Ureter (tissue), 1 donor: ENCODE results near the gene BRINP3. TPM values are rescaled to one million over a fixed set of nuclear protein-coding genes. Genes with fewer than 3 reads are reported as not detected.

Source experiments
- DNase-seq: peaks from one replicate; pipeline ENCODE4 v3.0.0-alpha.2; 2020; ENCODE audit warnings: low spot score
- total RNA-seq: library from RNA; stranded (reverse); gene quantifications from one replicate; pipeline ENCODE4 v1.2.4, GENCODE V29; 2023
- donor health status: DM: yes; HTN: yes; CAD: no.

The BRINP3 gene
- total RNA-seq, 1 donor from 2014 or later, result not detected

DNA sequence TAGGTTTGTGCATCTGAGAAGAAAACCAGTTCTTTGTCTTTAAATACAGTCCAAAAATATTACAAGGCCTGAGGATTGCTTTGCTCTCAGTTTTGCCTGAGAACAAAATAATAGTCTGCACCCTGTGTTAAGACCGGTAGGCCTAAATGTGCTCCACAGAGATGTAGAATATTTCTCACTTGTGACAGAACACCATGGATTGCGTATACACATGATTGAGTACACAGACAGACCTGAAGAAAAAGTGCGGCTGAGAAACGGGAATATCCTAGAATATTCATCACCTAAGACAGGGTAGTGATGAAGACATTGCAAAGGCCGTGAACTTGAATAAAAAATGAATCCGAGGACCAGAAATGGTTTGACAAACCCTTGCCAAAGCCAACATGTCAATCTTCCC, 155.4 kb downstream of the BRINP3 start:
- DNase-seq, result no peak

DNA sequence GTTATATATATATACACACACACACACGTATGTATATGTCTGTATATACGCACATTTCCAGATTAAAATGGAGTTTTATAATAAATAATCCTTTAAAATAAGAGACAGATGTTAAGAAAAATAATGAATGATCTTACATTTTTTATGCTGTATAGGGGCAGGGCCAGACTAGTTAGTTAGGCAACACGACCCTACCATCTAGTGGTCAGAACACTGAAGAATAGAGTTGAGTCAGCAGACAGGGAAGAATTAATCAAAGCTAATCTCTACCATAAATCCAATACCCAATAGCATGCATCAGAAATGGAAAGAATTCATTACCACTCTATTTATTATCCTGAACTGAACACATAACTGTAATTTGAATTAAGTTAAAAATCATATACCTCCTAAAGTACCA, 156.7 kb downstream of the BRINP3 start:
- DNase-seq, result no peak

DNA sequence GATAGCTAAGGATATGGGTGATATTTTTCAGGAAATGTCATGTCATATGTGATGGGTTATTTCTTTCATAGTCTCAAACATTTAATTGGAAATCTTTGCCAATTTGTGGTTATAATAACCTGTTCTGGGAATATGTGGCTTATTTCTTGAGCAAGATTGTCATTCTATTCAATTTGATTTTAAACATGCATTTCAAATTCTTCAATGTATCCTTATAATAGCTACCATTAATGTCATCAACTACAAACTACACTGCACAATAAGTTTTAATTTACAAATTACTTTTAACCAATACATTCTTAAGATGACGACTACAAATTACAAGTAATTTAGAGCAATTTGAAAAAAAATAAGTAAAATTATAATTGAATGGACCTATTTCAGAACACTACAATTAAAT, 164.9 kb downstream of the BRINP3 start:
- no peak for DNase-seq

DNA sequence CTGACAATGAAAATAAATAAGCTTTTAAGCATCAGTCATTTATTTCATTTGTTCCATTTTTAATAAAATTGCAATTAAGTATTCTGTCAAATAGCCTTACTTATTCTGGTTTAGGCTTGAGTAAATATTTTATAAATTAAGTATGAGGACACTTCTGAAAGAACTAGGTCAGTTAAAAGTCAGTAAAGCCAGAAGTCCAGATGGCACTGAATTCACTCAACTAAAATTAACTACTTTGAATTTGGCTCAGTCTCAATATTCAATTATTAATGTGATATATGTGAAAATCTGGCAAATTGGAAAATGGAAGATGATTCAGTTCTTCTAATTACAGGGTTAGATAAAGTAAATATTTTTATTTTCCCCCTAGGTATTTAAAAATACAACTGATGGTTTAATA, 174.2 kb downstream of the BRINP3 start:
- DNase-seq, result no peak

DNA sequence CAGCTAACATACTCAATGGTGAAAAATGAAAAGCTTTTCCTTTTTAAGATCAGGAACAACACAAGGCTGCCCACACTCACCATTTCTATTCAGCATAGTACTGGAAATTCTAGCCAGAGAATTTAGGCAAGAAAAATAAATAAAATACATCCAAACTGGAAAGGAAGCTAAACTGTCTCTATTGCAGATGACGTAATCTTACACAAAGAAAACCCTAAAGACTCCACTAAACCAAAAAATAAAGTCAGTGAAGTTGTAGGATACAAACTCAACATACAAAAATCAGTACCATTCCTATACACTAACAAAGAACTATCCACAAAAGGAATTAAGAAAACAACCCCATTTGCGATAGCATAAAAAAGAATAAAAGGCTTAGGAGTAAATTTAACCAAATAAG, 181.2 kb downstream of the BRINP3 start:
- DNase-seq, result no peak

DNA sequence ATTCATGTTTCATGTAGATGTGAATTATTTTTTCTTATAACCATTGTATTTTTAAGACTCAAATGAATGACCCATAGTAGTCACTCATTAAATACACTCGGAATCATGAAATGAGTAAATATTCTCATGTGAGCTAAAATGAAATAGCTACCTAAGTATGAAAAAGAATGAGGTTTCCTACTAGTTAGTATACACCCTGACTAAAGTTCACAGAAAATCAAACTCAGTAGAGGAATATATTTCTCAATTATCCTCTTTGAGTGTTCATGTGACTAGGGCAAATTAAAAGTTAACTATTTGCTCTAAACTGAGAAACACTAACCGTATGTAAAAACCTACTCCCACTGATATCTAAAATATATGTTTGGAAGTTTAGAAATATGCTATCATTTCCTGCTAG, 187.8 kb downstream of the BRINP3 start:
- no peak for DNase-seq

DNA sequence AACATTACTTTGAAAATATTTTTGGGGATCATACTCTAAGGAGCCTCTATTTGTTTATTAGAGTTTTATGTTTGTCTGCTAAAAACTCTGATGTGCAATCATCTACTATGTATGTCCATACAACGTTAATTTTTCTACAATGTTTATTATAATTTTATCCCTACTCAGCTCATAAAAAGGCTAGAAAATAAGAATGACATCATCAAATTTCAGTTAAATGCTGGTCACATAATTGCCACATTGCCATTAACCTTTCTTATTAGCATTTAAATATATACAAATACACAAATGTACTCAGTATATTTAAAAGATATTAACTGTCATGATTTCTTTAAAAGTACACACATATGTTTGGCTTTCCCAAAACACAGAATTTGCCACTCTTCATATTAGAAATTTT, 191.6 kb downstream of the BRINP3 start:
- DNase-seq, result no peak

DNA sequence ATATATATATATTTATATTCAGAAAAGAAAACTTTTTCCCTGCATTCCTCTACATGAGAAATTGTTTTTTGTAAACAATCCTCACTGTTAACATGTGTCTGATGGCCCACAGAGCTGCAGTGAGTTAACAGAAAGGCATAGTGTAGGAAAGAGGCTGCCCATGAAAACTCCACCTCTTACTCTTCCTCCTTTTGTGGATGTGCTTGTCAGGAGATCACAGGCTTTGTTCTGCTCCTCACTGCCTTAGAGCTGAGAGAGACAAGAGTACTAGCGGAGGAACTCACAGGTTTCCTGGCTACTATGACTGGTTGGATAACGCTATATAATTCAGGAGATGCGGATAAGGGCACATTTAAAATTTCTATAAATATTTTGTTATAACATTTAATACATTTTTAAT, 200.6 kb downstream of the BRINP3 start:
- no peak for DNase-seq

DNA sequence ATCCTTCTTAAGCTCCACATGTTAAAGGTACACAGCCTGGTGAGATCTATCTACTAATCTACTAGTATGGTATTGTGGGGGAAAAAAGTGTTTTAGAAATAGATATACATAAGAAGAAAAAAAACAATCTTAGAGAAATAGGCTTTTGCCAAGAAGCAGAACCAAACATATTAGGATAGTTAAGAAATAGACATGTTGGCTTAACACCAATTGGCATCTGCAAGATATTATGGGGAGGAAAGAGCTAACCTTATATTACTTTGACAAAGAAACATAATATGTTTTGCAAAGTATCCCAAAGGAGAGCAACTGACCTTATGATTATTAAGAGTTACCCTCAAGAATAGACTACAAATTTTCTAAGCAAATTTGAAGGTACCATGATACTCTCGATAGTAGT, 202.9 kb downstream of the BRINP3 start:
- no peak for DNase-seq

DNA sequence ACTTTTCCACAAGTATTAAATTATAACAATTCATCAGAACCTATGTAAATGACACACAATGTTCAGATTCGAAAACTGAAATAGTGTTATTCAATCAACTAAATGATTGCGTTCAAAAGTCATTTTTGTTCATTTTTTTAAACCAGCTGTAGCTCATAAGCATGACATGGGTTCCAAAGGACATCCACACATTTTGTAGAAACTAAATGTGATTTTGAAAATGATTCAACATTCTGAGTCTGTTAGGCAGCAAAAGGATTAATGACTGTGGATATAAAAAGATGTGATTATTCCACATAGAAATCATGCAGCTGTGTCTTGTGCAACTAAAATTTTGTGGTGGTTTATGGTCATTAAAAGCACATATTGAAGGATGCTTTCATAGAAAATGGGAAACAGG, 204.5 kb downstream of the BRINP3 start:
- no peak for DNase-seq

DNA sequence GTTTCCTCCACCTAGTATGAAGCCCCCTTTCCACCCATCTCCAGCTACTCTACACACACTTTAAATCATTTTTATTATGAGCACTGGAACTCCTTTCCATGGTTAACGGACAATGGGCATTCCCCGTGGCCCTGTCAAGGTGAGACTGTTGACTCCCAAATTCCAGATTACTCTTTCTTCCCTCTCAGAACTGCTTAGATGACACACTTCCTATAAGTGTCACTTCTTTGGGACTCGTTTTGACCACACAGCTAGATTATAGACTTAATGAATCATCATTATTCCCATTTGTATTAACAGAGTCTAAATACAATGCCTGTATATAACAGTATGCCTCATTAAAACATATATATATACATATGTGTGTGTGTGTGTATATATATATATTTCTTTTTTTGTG, 215.1 kb downstream of the BRINP3 start:
- DNase-seq, result no peak

DNA sequence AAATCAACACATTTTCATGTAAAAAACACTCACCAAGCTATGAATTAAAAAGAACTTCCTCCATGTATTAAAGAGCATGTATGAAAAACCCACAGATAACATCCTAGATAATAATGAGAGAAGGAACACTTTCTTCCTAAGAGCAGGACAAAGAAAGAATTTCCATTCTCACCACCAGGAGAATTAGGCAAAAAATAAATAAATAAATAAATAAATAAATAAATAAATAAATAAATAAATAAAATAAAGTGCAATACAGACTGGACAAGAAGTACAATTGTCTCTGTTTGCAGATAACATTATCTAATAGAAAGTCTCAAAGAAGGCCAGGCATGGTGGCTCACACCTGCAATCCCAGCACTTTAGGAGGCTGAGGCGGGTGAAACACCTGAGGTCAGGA, 218.2 kb downstream of the BRINP3 start:
- DNase-seq, result no peak

DNA sequence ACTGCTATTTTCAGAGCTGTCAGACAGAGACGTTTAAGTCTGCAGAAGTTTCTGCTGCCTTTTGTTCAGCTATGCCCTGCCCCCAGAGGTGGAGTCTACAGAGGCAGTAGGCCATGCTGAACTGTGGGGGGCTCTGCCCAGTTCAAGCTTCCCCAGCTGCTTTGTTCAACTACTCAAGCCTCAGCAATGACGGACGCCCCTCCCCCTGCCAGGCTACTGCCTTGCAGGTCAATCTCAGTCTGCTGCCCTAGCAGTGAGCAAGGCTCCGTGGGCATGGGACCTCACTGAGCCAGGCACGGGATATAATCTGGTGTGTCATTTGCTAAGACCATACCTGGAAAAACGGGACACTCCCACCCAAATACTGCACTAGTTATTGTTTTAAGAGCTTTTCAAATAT, 219.7 kb downstream of the BRINP3 start:
- no peak for DNase-seq

DNA sequence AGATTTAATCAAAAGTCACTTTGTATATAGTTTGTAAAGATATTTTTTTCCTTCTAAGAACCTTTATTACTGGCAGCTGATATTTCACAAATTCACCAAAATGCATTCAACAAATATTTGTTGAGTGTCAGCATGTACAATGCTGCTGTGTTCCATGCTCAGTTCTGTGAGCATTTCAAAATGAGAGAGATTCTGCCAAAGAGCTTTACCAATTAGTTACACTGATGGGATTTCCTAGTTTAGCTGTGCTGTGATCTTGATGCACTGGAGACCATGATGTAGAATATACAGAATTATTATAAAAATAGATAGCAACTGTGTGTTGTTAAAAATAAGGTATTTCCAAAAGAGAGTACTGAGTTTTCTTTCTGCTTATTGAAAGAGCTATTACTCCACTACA, 225.6 kb downstream of the BRINP3 start:
- DNase-seq, result no peak

DNA sequence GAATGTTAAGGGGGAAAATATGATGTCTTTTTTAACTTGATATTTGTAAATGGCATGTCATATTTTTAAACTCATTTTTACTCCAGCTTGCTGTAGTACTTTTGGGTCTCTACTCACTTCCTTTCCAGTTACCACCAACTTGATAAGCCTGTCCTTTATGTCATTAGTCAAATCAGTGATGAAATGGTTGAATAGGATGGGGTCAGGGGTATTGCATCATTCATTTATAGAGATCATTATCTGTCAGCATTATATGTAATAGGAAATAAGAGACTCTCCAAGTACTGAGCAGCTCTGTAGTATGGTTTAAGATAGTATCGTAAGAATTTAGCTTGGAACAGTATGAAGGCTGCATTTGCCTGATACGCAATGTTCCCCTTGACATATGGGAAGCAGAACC, 227.3 kb downstream of the BRINP3 start:
- DNase-seq, result no peak

DNA sequence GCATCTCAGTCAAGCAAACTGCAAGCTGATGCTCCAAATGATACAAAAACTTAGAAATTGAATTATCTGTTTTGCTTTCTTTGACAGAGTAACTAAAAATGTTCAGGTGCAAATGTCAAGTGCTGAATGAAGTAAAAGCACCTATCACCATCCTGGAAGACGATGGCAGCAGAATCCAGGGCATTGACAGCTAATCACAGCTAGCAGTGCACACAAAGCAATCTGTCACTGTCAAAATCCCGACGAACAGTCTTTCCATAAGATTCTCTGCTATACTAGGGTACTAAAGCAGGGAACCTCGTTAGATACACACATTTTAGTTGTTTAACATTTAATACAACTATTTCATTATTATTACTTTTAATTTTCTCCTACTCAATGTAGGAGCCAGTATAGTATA, 233.3 kb downstream of the BRINP3 start:
- DNase-seq, result no peak

DNA sequence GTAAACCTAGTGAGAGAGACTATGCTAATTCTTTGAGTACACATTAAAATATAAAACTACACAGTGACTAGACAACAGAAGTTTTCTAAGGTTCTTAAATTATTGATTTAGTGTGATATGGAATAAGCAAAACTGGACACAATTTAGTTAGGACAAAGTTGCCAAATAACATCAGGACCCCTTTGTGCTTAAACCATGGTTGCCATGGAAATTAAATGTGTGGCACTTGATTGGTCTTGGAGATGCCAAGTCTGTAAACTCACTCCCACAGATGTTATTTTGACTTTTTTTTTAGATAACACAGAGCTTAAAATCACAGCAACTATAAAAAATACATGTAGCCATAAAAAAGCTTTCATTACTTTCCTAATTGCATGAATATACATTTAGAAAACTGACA, 234.6 kb downstream of the BRINP3 start:
- no peak for DNase-seq

DNA sequence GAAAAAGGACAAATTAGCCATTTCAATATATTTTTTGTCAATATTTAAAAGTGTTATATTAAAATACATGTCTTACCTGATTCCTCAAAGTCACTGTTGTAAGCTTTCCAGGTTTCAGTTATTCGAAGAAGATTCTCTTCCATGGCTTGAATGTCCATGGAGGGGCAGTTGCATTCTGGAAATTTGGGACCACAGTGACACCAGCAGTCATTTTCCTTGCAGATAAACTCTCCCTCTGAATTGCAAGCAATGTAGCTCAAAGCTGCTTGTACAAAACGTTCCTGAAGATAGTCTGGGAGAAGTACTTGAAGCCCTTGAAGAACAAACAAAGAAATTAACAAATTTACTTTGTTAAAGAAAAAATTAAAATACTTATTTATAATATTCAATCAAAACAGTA, 251.7 kb downstream of the BRINP3 start:
- DNase-seq, result no peak

DNA sequence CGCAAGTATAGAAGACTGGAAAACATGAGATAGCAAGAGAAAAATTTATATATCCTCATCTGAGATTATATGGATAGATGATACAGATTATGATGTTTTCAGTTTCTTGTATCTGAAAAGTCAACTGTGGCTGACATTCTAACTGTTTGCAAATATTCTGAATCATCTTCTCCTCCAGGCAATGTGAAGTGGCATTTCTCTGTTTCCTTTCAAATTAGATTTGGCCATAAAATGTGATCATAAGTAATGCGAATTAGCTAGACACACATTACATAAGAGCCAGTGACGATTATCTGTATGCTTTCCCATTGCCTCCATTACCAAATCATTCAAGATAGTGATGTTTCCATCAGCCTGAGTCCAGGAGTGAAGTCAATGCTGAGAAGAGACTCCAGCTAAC, 265.2 kb downstream of the BRINP3 start:
- no peak for DNase-seq

DNA sequence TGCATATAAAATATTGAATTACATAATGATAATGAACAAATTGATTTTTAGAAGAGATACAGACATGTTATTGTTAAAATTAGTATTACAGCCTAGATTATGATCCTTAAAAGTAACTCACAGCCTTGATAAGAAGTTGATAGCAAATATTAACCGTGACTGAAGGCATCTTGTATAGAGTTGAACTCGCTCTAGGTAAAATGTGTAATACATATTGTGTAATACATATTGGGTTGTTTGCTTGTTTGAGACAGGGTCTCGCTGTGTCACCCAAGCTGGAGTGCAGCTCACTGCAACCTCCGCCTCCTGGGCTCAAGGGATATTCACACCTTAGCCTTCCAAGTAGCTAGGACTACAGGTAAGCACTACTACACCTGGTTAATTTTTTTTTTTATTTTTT, 269.9 kb downstream of the BRINP3 start:
- DNase-seq, result no peak

DNA sequence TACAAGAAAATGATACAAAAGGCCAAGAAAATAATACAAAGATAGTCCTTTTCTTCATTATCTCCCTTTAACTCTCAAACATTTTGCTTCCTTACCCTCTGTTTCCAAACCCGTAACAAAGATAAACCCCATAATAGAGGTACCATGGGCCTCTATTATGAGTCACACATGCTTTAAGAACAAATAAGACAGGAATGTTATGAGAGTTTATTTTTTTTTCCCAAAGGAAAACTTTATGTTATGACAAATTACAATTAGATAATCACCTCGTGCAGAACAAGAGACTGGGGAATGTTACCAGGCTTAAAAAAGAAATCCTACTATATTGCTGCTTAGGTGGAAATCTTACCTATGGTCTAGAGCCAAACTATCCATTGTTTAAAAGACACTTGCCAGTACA, 272.0 kb downstream of the BRINP3 start:
- DNase-seq, result no peak

DNA sequence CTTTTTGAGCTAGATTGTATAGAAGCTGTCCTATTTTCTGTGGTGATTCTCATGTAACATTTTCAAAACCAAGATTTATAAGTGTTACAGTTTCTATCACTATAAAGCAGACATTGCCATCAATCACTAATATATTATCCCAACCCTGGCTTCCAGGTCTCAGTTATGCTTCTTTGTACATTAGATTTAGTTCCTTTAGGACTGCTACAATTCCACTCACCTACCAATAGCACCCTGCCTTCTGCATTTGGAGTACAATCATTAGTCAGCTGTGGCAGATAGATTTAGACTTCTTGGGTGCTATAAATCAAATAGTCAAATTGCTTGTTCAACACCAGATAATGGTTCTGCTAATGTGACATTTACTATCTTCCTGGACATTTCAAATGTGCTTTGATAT, 281.6 kb downstream of the BRINP3 start:
- DNase-seq, result no peak

DNA sequence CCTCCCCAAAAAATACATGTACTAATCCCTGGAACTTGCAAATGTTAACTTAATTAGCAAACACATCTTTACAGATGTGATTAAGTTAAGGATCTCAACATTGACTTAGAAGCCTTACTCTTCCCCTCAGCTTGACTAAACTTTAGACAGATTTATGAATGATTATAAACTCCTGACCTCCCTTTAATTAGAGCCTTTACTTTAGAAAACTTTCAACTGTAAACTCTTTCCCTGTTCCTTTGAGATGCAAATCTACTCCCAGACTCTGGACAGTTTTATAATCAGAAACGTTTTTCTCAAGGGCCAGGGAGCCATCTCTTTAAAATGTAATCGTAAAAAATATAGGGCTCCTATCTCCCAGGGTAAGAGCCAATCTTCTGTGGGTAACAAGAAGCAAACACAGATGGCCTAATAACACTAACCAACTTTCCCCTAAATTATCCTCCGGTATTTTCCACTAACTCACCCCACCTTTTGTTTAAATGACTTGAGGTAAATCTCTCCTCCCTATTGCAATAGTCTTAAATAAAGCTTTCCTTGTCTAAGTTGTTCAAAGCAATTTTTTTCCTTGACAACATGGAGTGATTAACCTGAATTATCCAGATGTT, 284.1 kb downstream of the BRINP3 start:
- DNase-seq, result no peak

DNA sequence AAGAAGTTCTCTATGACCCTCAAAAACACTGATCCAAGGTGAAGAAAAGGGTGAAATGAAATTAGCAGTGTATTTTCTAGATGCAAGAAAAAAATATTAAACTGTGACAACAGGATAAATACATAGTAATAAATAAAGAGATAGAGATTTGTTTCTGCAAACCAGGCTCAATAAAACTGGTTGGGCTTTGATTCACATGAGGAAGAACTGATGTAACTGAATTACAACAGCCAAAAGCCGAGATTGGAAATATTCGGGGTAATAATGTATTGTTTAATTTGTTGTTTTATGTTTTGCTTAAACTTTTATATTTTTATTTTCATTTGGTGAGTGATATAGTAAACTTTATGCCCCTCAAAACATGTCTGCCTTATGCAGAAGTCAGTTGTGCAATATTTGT, 285.0 kb downstream of the BRINP3 start:
- no peak for DNase-seq

DNA sequence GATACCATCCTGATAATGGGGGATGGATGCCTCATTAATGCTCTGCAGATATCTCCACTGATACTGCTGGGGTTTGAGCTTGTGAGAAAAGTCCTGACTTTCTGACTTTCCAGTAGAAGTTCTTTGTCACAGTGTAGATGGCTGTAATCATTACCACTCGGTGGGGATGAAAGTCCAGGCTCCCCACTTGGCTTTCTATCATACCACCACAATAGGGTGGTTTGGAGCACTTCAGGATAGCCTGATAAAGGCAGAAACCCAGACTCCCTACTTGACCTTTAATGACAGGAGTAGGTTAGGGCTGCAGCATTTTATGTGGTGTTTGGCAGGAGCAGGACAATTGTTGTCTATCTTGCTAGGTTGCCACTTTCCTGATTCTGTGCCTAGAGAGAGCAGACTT, 294.1 kb downstream of the BRINP3 start:
- DNase-seq, result no peak
